HepG2 (cell line): ENCODE data around the gene FUT8. TPM values are rescaled to one million over a fixed set of nuclear protein-coding genes. Genes with fewer than 3 reads are reported as not detected.

ENCODE experiments used
- ATAC-seq: fragments of 200-7000 bp; cut with Tn5 transposase; 3 replicates; pipeline ENCODE4 v1.9.1; 2020; ENCODE audit warnings: mild to moderate bottlenecking, moderate library complexity
- BruUV-seq: library from RNA; stranded (reverse); fragments of 400-500 nt; replicated peaks from 2 replicates; lab custom pipeline; 2021; lab: Mats Ljungman, UMichigan
- CTCF ChIA-PET: fragments of 300-600 bp; formaldehyde crosslinking; extraction: SDS; loops from one replicate; lab custom pipeline; 2021; ENCODE audit warnings: low total read pairs, inconsistent platforms, low intra/inter-chr PET ratio; lab: Yijun Ruan, JAX
- POLR2A ChIA-PET: fragments of 350-600 bp; sonication (Branson Sonifier 250); formaldehyde crosslinking; loops from one replicate; lab custom pipeline; 2020; ENCODE audit warnings: antibody characterized with exemption, inconsistent platforms; lab: Yijun Ruan, JAX
- DNase-seq: peaks from one replicate; pipeline ENCODE4 v3.0.0-alpha.2; 2015; ENCODE audit warnings: low spot score
- FAIRE-seq: peaks from 3 replicates; lab custom pipeline; 2011; peaks lifted over from hg19 to GRCh38; lab: Jason Lieb, UNC
- H2AFZ ChIP-seq: one replicate; pipeline ENCODE4 v1.6.1; 2011; ENCODE audit warnings: low read length, inconsistent platforms
- H3K27ac ChIP-seq: fragments of 300-600 bp; 3 replicates; pipeline ENCODE4 v1.8.0; 2011; ENCODE audit warnings: mixed run types, mild to moderate bottlenecking, mixed read lengths, low read length, inconsistent platforms; ENCODE audit not compliant: insufficient read depth; ENCODE audit errors: extremely low read length
- H3K27me3 ChIP-seq, 2 experiments: fragments of 200-600 bp in 1 of 2; 2 replicates in 1 of 2; 3 replicates in 1 of 2; pipeline versions ENCODE4 v1.6.0 to v1.8.0; 2011; ENCODE audit warnings: low read length in 2 of 2, mild to moderate bottlenecking in 2 of 2, moderate library complexity in 2 of 2, inconsistent platforms in 1 of 2; ENCODE audit not compliant: insufficient read depth in 2 of 2, control insufficient read depth in 1 of 2
- H3K36me3 ChIP-seq, 2 experiments: fragments of 200-600 bp in 1 of 2; replicated peaks in 1 of 2; 2 replicates in 1 of 2; 3 replicates in 1 of 2; pipeline versions ENCODE4 v1.5.1 to v1.8.0; 2011; ENCODE audit warnings: low read length in 2 of 2, inconsistent platforms in 1 of 2; ENCODE audit not compliant: insufficient read depth in 2 of 2, control insufficient read depth in 1 of 2
- H3K4me1 ChIP-seq: 2 replicates; pipeline ENCODE4 v1.5.1; 2012; ENCODE audit warnings: low read length, inconsistent platforms; ENCODE audit not compliant: insufficient read depth
- H3K4me2 ChIP-seq: 2 replicates; pipeline ENCODE4 v1.6.0; 2011; ENCODE audit warnings: low read depth, low read length, inconsistent platforms
- H3K4me3 ChIP-seq, 3 experiments: fragments of 200-600 bp in 1 of 3; sonication (generic), shearing (Covaris generic) in 1 of 3; replicated peaks in 1 of 3; 2 replicates each; pipeline ENCODE4 v1.5.1; 2011 to 2016; ENCODE audit warnings: low read length in 3 of 3, inconsistent platforms in 2 of 3, low read depth in 2 of 3, mild to moderate bottlenecking in 2 of 3, control low read depth in 1 of 3, mixed read lengths in 1 of 3; ENCODE audit not compliant: insufficient read depth in 1 of 3
- H3K79me2 ChIP-seq: one replicate; pipeline ENCODE4 v1.6.1; 2011; ENCODE audit warnings: low read length, inconsistent platforms; ENCODE audit not compliant: insufficient read depth
- H3K9ac ChIP-seq: 2 replicates; pipeline ENCODE4 v1.6.0; 2011; ENCODE audit warnings: mild to moderate bottlenecking, low read depth, low read length, inconsistent platforms; ENCODE audit not compliant: insufficient read depth
- H3K9me3 ChIP-seq: 2 replicates; pipeline ENCODE4 v1.5.1; 2012; ENCODE audit warnings: mild to moderate bottlenecking, low read length
- H4K20me1 ChIP-seq: 2 replicates; pipeline ENCODE4 v1.6.0; 2011; ENCODE audit warnings: inconsistent platforms, mild to moderate bottlenecking, low read length, moderate library complexity; ENCODE audit not compliant: insufficient read depth
- CEBPB ChIP-seq: IDR thresholded peaks from 2 replicates; pipeline ENCODE4 v1.6.1; 2011; ENCODE audit warnings: low read depth, low read length, improper control_type of control experiment, borderline replicate concordance
- HMG20B ChIP-seq: conservative IDR thresholded peaks from 2 replicates; pipeline ENCODE4 v1.6.1; 2016; ENCODE audit warnings: missing genetic modification reagents, missing compliant biosample characterization
- RAD21 ChIP-seq: fragments of 450-650 bp; formaldehyde crosslinking; IDR thresholded peaks from 2 replicates; pipeline ENCODE4 v1.5.0; 2020; ENCODE audit warnings: mild to moderate bottlenecking
- ZNF7 ChIP-seq: IDR thresholded peaks from 2 replicates; pipeline ENCODE4 v1.6.1; 2016; ENCODE audit warnings: missing biosample characterization, missing genetic modification reagents
- WGBS: methylation state at CpG from one replicate; pipeline ENCODE4 v1.1.6; 2017; ENCODE audit warnings: low lambda C conversion rate; 5-methylcytosine and 5-hydroxymethylcytosine counted together
- in situ Hi-C: cut with HindIII; loops from 2 replicates; pipeline ENCODE4 v1.10.0; 2017; ENCODE audit warnings: low pct_unique_long_range_greater_than_20kb; ENCODE audit not compliant: extremely low pct_ligation_motif_present
- intact Hi-C: fragments of 100-400 bp; cut with micrococcal nuclease; formaldehyde crosslinking; loops from one replicate; pipeline ENCODE4 v1.10.0; 2022; ENCODE audit not compliant: unreplicated experiment
- polyA plus RNA-seq, 8 experiments: library from polyadenylated mRNA; depleted of rRNA in 3 of 8; stranded (reverse) in 7 of 8; unstranded in 1 of 8; fragments of >200 nt; fragmentation: Illumina TruSeq in 4 of 8; extraction: Trizol in 4 of 8; gene quantifications; 2 replicates each; pipeline versions ENCODE4 v1.2.1 to v1.2.3, GENCODE V29; 2011 to 2016; ENCODE audit warnings: low read depth in 4 of 8, missing spikeins in 1 of 8, mixed read lengths in 1 of 8; ENCODE audit not compliant: insufficient read depth in 1 of 8
- total RNA-seq, 5 experiments: library from RNA; depleted of rRNA; stranded (reverse); fragments of >200 nt; fragmentation: Illumina TruSeq; extraction: Trizol; gene quantifications; 2 replicates each; pipeline ENCODE4 v1.2.3, GENCODE V29; 2016; ENCODE audit warnings: low read depth in 1 of 5

FUT8 gene
- total and polyA plus RNA-seq, 2 of the 13 experiments (the other 11 are each of a cell fraction or from before 2014, with no cell fraction given), result 9.3 to 17.5 TPM

- no peak for TF ChIP-seq ZNF7 (CRISPR knock-in tag)
Observed at GRCh38 chr14:65566820-65567522, 154.4 kb downstream of the FUT8 start (continued).

DNA sequence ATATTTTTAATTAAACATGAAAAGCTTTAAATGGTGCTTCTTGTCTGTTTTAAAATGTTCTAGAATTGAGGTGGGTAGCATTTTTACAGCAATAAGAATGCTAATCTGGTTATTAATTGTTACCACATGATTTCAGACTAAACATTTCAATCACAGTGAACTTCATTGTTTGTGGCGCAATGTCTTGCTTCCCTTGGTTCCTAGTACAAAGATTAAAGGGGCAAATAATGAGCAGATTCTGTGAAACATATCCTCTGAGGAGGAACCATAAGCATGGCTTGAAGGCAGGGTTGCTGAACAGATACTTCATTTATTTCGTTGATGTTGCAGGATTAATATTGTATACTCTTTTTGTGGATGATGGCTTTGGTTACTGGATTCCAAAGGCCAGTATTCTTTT, 162.1 kb downstream of the FUT8 start:
- Histone ChIP-seq H3K79me2 (no peaks in the 10 kb centered on the region), H3K4me2 (no peak overlapping the region), H3K9ac (no peak overlapping the region), H3K4me3 (no peak overlapping the region), H4K20me1 (no peaks in the 10 kb centered on the region), H3K4me1 (0 out of 2 replicates have a peak, but pooled peaks cover 9% of the 10 kb centered on the region), H3K27ac (no peak overlapping the region), H3K36me3 (no peaks in the 10 kb centered on the region; a peak in 1 of 5 replicates), H3K27me3 (no peaks in the 10 kb centered on the region), H3K9me3 (no peaks in the 10 kb centered on the region), H2AFZ (no peak overlapping the region)
- ChIA-PET POLR2A (no interaction called here), CTCF (no interaction called here)
- no peak for ATAC-seq
- WGBS, result 50% methylated on average over 2 of the region's 2 CpGs
- no peak for FAIRE-seq
- in situ Hi-C loops, result no loop called here
- intact Hi-C loops, result no loop called here
- TF ChIP-seq CEBPB (peak; percentile 72), HMG20B (CRISPR knock-in tag) (no peak)
- BruUV-seq, result no TSS peak
- DNase-seq, result peak; percentile 21

- 98% methylated on average over 6 of the region's 6 CpGs for WGBS
- ChIA-PET POLR2A (no interaction called here), CTCF (no interaction called here)
- H3K9me3 ChIP-seq, result no peaks in the 10 kb centered on the region
- H4K20me1 ChIP-seq, result no peaks in the 10 kb centered on the region
- intact Hi-C loops, result no loop called here
- no peak for FAIRE-seq
- ATAC-seq, result no peak
- no peaks in the 10 kb centered on the region for H3K79me2 ChIP-seq
- H3K4me3 ChIP-seq, result no peak overlapping the region
- TF ChIP-seq RAD21 (CRISPR knock-in tag), result no peak
- no peak for DNase-seq
- H3K4me1 ChIP-seq, result 0 out of 2 replicates have a peak, but pooled peaks cover 4% of the 10 kb centered on the region
- H3K4me2 ChIP-seq, result no peak overlapping the region
- no peak overlapping the region for H2AFZ ChIP-seq
- no peak overlapping the region for H3K9ac ChIP-seq
- no peak overlapping the region for H3K27ac ChIP-seq
- H3K36me3 ChIP-seq, result no peaks in the 10 kb centered on the region; a peak in 1 of 5 replicates
- no TSS peak for BruUV-seq
- H3K27me3 ChIP-seq, result no peaks in the 10 kb centered on the region
- in situ Hi-C loops, result no loop called here
Observed at GRCh38 chr14:65575389-65575788, 162.9 kb downstream of the FUT8 start.
